Fibroblast of mammary gland (primary cell): ENCODE data around the gene OR2AE1.

ENCODE experiments used
- DNase-seq: peaks from one replicate; pipeline ENCODE4 v3.0.0-alpha.2; 2010; ENCODE audit warnings: low read depth
- H3K4me3 ChIP-seq: 2 replicates; pipeline ENCODE4 v1.5.1; 2011; ENCODE audit warnings: low read depth, mild to moderate bottlenecking, low read length, moderate library complexity; ENCODE audit not compliant: control insufficient read depth
- CTCF ChIP-seq: conservative IDR thresholded peaks from 2 replicates; pipeline ENCODE4 v1.5.1; 2011; ENCODE audit warnings: low read depth, low read length, inconsistent platforms; ENCODE audit not compliant: control insufficient read depth, insufficient read depth

Gene OR2AE1

DNA sequence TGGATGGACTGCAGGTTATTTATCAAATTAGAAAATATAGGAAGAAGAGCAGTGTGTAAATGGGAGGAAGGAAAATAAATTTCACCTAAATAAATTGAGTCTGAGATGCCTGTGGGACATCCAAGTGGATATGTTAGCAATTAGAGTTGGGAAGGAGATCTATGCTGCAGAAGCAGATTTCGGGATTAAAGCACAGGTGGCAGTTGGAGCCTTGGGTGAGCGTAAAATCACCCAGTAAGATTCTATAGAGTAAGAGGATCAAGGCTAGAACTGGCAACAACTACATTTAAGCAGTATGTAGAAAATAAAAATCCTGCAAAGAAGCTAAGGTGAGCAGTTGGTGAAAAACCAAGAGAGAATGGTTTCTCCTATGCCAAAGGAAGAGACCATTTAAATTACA, 34.1 kb upstream of the OR2AE1 start:
- H3K4me3 ChIP-seq: no peak overlapping the region
- no peak for DNase-seq
- TF ChIP-seq CTCF: no peak

- no peak for TF ChIP-seq CTCF
- H3K4me3 ChIP-seq: no peak overlapping the region
- DNase-seq: no peak
Observed at GRCh38 chr7:99901581-99901980, 24.7 kb upstream of the OR2AE1 start.

DNA sequence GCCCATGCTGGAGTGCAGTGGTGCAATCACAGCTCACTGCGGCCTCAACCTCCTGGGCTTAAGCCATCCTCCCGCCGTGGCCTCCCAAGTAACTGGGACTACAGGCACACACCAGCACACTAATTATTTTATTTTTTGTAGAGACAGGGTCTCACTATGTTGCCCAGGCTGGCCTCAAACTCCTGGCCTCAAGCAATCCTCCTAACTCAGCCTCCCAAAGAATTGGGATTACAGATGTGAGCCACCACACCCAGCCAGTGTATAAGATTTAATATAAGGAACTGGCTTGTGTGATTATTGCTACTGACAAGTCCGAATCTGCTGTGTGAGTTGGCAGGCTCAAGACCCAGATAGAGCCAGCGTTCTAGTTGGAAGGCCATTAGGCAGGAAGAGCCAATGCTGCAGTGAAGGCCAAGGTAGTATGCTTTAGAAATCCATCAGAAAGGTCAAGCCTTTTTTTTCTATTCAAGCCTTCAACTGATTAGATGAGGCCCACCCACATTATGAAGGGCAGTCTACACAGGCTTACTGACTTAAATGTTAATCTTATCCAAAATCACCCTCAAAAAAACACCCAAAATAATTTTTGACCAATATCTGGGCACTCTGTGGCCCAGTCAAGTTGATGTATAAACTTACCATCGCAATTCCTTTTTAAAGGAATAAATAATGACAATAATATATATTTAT, 23.1 kb upstream of the OR2AE1 start:
- no peak overlapping the region for H3K4me3 ChIP-seq
- TF ChIP-seq CTCF: no peak
- no peak for DNase-seq

GRCh38 chr7:99898836-99899235, 22.0 kb upstream of the OR2AE1 start:
- H3K4me3 ChIP-seq: no peak overlapping the region
- no peak for TF ChIP-seq CTCF
- no peak for DNase-seq

DNA sequence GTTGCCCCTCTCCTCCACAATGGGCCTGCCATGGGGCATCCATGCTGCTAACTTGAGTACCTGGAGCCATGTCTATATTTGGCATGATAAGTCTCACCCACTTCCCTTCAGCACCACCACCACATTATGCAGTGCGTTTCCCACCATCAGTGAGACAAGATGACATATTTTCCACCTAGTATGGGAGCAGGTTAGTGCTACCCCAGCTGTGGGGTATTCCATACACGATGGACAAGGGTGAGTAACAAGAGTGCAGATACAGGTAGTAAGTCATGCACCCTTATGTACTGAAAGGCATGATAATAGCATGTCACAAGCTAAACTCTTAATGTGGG, 21.2 kb upstream of the OR2AE1 start:
- no peak for DNase-seq
- TF ChIP-seq CTCF: no peak
- no peak overlapping the region for H3K4me3 ChIP-seq

DNA sequence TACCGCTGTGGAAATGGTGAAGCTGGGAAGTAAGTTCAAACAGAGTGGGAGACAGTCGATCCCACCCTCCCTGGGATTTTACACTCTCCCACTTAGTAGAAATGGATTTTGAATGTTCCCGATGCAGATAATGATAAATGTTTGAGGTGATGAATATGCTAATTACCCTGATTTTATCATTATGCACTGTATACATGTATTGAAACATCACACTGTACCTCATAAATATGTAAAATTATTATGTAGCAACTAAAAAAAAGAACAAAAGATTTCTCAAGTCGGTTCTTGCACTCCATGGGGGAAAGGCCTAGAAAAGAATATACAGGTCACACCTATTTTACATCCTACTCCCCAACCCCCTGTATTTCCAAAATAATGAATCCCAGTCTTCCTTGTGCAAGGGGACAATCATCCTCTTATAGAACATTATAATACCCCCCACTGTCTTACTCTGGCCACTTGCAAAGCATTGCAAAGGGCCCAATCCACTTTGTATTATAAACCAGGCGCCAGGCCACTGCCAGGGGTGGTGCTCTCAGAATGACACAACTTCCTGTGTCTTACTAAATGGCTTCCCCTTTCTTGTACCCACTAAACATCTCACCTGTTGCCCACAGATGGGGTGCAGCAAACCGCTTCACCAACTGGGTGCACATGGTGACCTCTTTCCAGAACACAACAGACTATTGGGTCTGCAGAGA, 20.6 kb upstream of the OR2AE1 start:
- no peak overlapping the region for H3K4me3 ChIP-seq
- TF ChIP-seq CTCF: no peak
- no peak for DNase-seq
